Neutrophil (primary cell): Measurements from ENCODE around the gene AMIGO3.

ENCODE experiments used
- H3K27ac ChIP-seq: fragments of 200-600 bp; sonication (generic); 2 replicates; pipeline ENCODE4 v1.5.1; 2016; ENCODE audit warnings: mild to moderate bottlenecking, moderate library complexity
- H3K27me3 ChIP-seq: fragments of 200-600 bp; sonication (generic); 2 replicates; pipeline ENCODE4 v1.6.0; 2016; ENCODE audit warnings: mild to moderate bottlenecking
- H3K36me3 ChIP-seq: fragments of 200-600 bp; sonication (generic); 2 replicates; pipeline ENCODE4 v1.5.1; 2017
- H3K4me1 ChIP-seq, 2 experiments: fragments of 200-600 bp in 1 of 2; sonication (generic) in 1 of 2; 1 replicate in 1 of 2; 2 replicates in 1 of 2; pipeline versions ENCODE4 v1.5.1 to v1.6.1; 2013 to 2016; ENCODE audit warnings: low read depth in 1 of 2, low read length in 1 of 2, mild to moderate bottlenecking in 1 of 2, moderate library complexity in 1 of 2; ENCODE audit not compliant: control insufficient read depth in 1 of 2, insufficient read depth in 1 of 2
- H3K4me3 ChIP-seq, 2 experiments: fragments of 200-600 bp in 1 of 2; sonication (generic) in 1 of 2; 1 replicate in 1 of 2; 2 replicates in 1 of 2; pipeline ENCODE4 v1.5.1; 2013 to 2016; ENCODE audit warnings: low read depth in 1 of 2, low read length in 1 of 2, mild to moderate bottlenecking in 1 of 2, moderate library complexity in 1 of 2
- H3K9me3 ChIP-seq: fragments of 200-600 bp; sonication (generic); 2 replicates; pipeline ENCODE4 v1.5.1; 2016
- CTCF ChIP-seq: fragments of 200-600 bp; sonication (generic); IDR thresholded peaks from 2 replicates; pipeline ENCODE4 v1.5.1; 2016; ENCODE audit warnings: antibody characterized with exemption

The AMIGO3 gene

GRCh38 chr3:49674497-49674983 lies 44.9 kb downstream of the AMIGO3 start:
- Histone ChIP-seq H3K27me3 (peaks cover 4% of the 10 kb centered on the region), H3K27ac (peak overlapping the region; percentile 93), H3K4me3 (peak overlapping the region; percentile 87 to 94), H3K36me3 (peaks cover 40% of the 10 kb centered on the region), H3K9me3 (no peaks in the 10 kb centered on the region), H3K4me1 (peaks cover 19 to 20% of the 10 kb centered on the region in 2 experiments)
- TF ChIP-seq CTCF, result no peak

- peak; percentile 38 for TF ChIP-seq CTCF
- Histone ChIP-seq H3K9me3 (no peaks in the 10 kb centered on the region), H3K27ac (peak within 1 kb of the TSS; percentile 93), H3K36me3 (peaks cover 33% of the 10 kb centered on the region), H3K27me3 (peaks cover 10% of the 10 kb centered on the region), H3K4me3 (peak within 1 kb of the TSS; percentile 87 to 94), H3K4me1 (peaks cover 19 to 20% of the 10 kb centered on the region in 2 experiments)
Observed at GRCh38 chr3:49673715-49674496, 45.6 kb downstream of the AMIGO3 start, which contains the start of gene APEH. TSS of gene APEH (plus strand) at chr3:49674351. CDS start at chr3:49674402, 51 bp downstream.

- Histone ChIP-seq H3K27me3 (peaks cover 17% of the 10 kb centered on the region), H3K4me1 (peaks cover 19 to 20% of the 10 kb centered on the region in 2 experiments), H3K9me3 (no peaks in the 10 kb centered on the region), H3K27ac (peak overlapping the region; percentile 93), H3K36me3 (peaks cover 26% of the 10 kb centered on the region), H3K4me3 (peak overlapping the region; percentile 87 to 94)
- TF ChIP-seq CTCF, result no peak
Observed at GRCh38 chr3:49673121-49673714, 46.3 kb downstream of the AMIGO3 start.

GRCh38 chr3:49671291-49672288 lies 47.9 kb downstream of the AMIGO3 start:
- Histone ChIP-seq H3K27ac (no peak overlapping the region), H3K4me3 (no peak overlapping the region)

More at GRCh38 chr3:49671291-49672288, 47.9 kb downstream of the AMIGO3 start:
- Histone ChIP-seq H3K9me3 (no peaks in the 10 kb centered on the region), H3K4me1 (peaks cover 19 to 20% of the 10 kb centered on the region in 2 experiments), H3K27me3 (peaks cover 18% of the 10 kb centered on the region), H3K36me3 (peaks cover 10% of the 10 kb centered on the region)
- TF ChIP-seq CTCF, result peak; percentile 70
